Testis (tissue), 3 donors: Measurements from ENCODE around the gene SSX2IP. TPM values are rescaled to one million over a fixed set of nuclear protein-coding genes. Genes with fewer than 3 reads are reported as not detected.

ENCODE experiments used
- DNase-seq: peaks from one replicate; pipeline ENCODE4 v3.0.0-alpha.2; 2019
- H3K27ac ChIP-seq, 2 donors: fragments of 200-600 bp; sonication (generic); one replicate each; pipeline ENCODE4 v1.5.1; 2019
- H3K27me3 ChIP-seq: fragments of 200-600 bp; sonication (generic); one replicate; pipeline ENCODE4 v1.5.1; 2019
- H3K36me3 ChIP-seq: fragments of 200-600 bp; sonication (generic); one replicate; pipeline ENCODE4 v1.5.1; 2017; ENCODE audit warnings: low read depth; ENCODE audit errors: missing control alignments
- H3K4me1 ChIP-seq: fragments of 200-600 bp; sonication (generic); one replicate; pipeline ENCODE4 v1.5.1; 2019
- H3K4me3 ChIP-seq, 2 donors: fragments of 200-600 bp; sonication (generic); one replicate each; pipeline ENCODE4 v1.5.1; 2017 to 2019
- H3K9me3 ChIP-seq: fragments of 200-600 bp; sonication (generic); one replicate; pipeline ENCODE4 v1.5.1; 2017
- POLR2A ChIP-seq: fragments of 450-650 bp; IDR thresholded peaks from one replicate; pipeline ENCODE4 v1.6.1; 2017; ENCODE audit warnings: antibody characterized with exemption, mild to moderate bottlenecking, moderate library complexity
- WGBS, 2 donors: methylation state at CpG; one replicate each; pipeline ENCODE4 v1.1.5; 2018; 5-methylcytosine and 5-hydroxymethylcytosine counted together
- intact Hi-C: fragments of 100-400 bp; cut with DNase I; formaldehyde crosslinking; loops from one replicate; pipeline ENCODE4 v1.15.1; 2023; ENCODE audit warnings: low total_unique reads
- polyA plus RNA-seq: library from polyadenylated mRNA; stranded (reverse); fragments of 350-450 nt; fragmentation: Illumina TruSeq; extraction: RNeasy Lipid Tissue Mini Kit (QIAGEN cat#74804); gene quantifications from one replicate; pipeline ENCODE4 v1.2.3, GENCODE V29; 2014; ENCODE audit warnings: low read depth, low replicate concordance; ENCODE audit not compliant: insufficient read depth
- total RNA-seq, 2 donors: library from RNA; depleted of rRNA; stranded (reverse); fragments of >200 nt; gene quantifications; one replicate each; pipeline ENCODE4 v1.2.3, GENCODE V29; 2016
- TF ChIP-seq, protein P1 (sequence below), 3 experiments: fragments of 450-650 bp in 2 of 3; fragments of 200-600 bp in 1 of 3; sonication (generic) in 1 of 3; IDR thresholded peaks; one replicate each; pipeline ENCODE4 v1.5.1; 2016 to 2019; ENCODE audit warnings: antibody characterized with exemption in 3 of 3, mild to moderate bottlenecking in 2 of 3, moderate library complexity in 1 of 3

SSX2IP gene
- total and polyA plus RNA-seq, 3 donors from 2014 or later = 64.6 to 158 (median 128) TPM

GRCh38 chr1:84709131-84709530 lies 18.9 kb upstream of the SSX2IP start:
- DNase-seq = no peak
- H3K36me3 ChIP-seq = no peaks in the 10 kb centered on the region
- no peak overlapping the region for H3K27ac ChIP-seq
- TF ChIP-seq, protein P1, sequence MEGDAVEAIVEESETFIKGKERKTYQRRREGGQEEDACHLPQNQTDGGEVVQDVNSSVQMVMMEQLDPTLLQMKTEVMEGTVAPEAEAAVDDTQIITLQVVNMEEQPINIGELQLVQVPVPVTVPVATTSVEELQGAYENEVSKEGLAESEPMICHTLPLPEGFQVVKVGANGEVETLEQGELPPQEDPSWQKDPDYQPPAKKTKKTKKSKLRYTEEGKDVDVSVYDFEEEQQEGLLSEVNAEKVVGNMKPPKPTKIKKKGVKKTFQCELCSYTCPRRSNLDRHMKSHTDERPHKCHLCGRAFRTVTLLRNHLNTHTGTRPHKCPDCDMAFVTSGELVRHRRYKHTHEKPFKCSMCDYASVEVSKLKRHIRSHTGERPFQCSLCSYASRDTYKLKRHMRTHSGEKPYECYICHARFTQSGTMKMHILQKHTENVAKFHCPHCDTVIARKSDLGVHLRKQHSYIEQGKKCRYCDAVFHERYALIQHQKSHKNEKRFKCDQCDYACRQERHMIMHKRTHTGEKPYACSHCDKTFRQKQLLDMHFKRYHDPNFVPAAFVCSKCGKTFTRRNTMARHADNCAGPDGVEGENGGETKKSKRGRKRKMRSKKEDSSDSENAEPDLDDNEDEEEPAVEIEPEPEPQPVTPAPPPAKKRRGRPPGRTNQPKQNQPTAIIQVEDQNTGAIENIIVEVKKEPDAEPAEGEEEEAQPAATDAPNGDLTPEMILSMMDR (IDR thresholded peaks at IDR 0.05) = no peak
- no peak for TF ChIP-seq POLR2A
- WGBS, 2 donors = 74 to 79% methylated on average over 1 of the region's 1 CpG
- no peaks in the 10 kb centered on the region for H3K9me3 ChIP-seq
- H3K4me1 ChIP-seq = no peaks in the 10 kb centered on the region
- H3K4me3 ChIP-seq = no peak overlapping the region
- intact Hi-C loops = no loop called here
- no peaks in the 10 kb centered on the region for H3K27me3 ChIP-seq

DNA sequence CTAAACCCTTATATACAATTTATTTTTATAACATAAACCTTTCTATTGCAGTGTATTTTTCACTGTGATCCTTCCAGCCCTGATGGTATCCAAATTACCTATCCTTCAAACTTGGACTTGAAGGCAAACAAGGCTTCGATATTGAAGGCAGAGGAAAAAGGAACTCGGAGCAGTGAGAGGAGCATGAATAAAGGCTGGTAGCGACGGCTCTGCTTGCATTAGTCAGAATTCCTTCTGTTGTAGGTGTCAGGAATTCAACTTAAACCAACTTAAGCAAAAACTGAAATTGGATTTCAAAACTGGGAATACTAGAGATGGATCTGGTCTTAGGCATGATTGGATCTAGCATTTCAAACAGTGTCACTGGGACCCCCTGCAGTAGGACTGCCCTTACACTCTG lies 17.8 kb upstream of the SSX2IP start:
- Histone ChIP-seq H3K36me3 (no peaks in the 10 kb centered on the region), H3K4me3 (no peak overlapping the region), H3K27me3 (no peaks in the 10 kb centered on the region), H3K4me1 (no peaks in the 10 kb centered on the region), H3K9me3 (no peaks in the 10 kb centered on the region), H3K27ac (no peak overlapping the region)
- WGBS, 2 donors = 90 to 91% methylated on average over 4 of the region's 4 CpGs
- intact Hi-C loops = no loop called here
- DNase-seq = no peak
- TF ChIP-seq, protein P1 (IDR thresholded peaks at IDR 0.05) = no peak
- no peak for TF ChIP-seq POLR2A

- 70 to 79% methylated on average over 4 of the region's 4 CpGs for WGBS, 2 donors
- H3K27me3 ChIP-seq = no peaks in the 10 kb centered on the region
- intact Hi-C loops = no loop called here
- DNase-seq = no peak
- no peaks in the 10 kb centered on the region for H3K36me3 ChIP-seq
- no peaks in the 10 kb centered on the region for H3K4me1 ChIP-seq
- no peak overlapping the region for H3K4me3 ChIP-seq
- no peak overlapping the region for H3K27ac ChIP-seq
- no peaks in the 10 kb centered on the region for H3K9me3 ChIP-seq
- TF ChIP-seq, protein P1 (IDR thresholded peaks at IDR 0.05) = no peak
- no peak for TF ChIP-seq POLR2A
These were observed 15.3 kb upstream of the SSX2IP start for GRCh38 chr1:84705513-84705912.

GRCh38 chr1:84704872-84705417 lies 14.7 kb upstream of the SSX2IP start:
- TF ChIP-seq, protein P1 (IDR thresholded peaks at IDR 0.05) = no peak
- no peak for TF ChIP-seq POLR2A
- DNase-seq = no peak
- H3K27me3 ChIP-seq = no peaks in the 10 kb centered on the region
- H3K4me1 ChIP-seq = no peaks in the 10 kb centered on the region
- 71 to 75% methylated on average over 3 of the region's 3 CpGs for WGBS, 2 donors
- no peaks in the 10 kb centered on the region for H3K36me3 ChIP-seq
- H3K9me3 ChIP-seq = no peaks in the 10 kb centered on the region
- H3K4me3 ChIP-seq = no peak overlapping the region
- intact Hi-C loops = no loop called here
- H3K27ac ChIP-seq = no peak overlapping the region

GRCh38 chr1:84703431-84703830 lies 13.2 kb upstream of the SSX2IP start:
- TF ChIP-seq, protein P1 (IDR thresholded peaks at IDR 0.05) = no peak
- no peak for TF ChIP-seq POLR2A
- no peak overlapping the region for H3K4me3 ChIP-seq
- H3K4me1 ChIP-seq = no peaks in the 10 kb centered on the region
- 38 to 46% methylated on average over 2 of the region's 2 CpGs for WGBS, 2 donors
- intact Hi-C loops = no loop called here
- no peak overlapping the region for H3K27ac ChIP-seq
- no peak for DNase-seq
- H3K27me3 ChIP-seq = no peaks in the 10 kb centered on the region
- no peaks in the 10 kb centered on the region for H3K36me3 ChIP-seq
- H3K9me3 ChIP-seq = no peaks in the 10 kb centered on the region
